WTC11 (cell line): Measurements from ENCODE around the gene TMEM38A. TPM values are rescaled to one million over a fixed set of nuclear protein-coding genes. Genes with fewer than 3 reads are reported as not detected.

Experiments
- ATAC-seq: fragments of 200-7000 bp; cut with Tn5 transposase; 2 replicates; pipeline ENCODE4 v1.10.0; 2021; ENCODE audit warnings: mild to moderate bottlenecking, moderate library complexity
- CTCF ChIA-PET: fragments of 300-600 bp; sonication (Branson Sonifier 250); formaldehyde crosslinking; loops from one replicate; lab custom pipeline; 2021; ENCODE audit warnings: antibody characterized with exemption; lab: Charles Lee
- POLR2A ChIA-PET: fragments of 350-600 bp; sonication (Branson Sonifier 250); formaldehyde crosslinking; loops from one replicate; lab custom pipeline; 2021; ENCODE audit warnings: antibody characterized with exemption; lab: Charles Lee
- DNase-seq: peaks from one replicate; pipeline ENCODE4 v3.0.0; 2021; ENCODE audit warnings: low spot score
- H3K27ac Mint-ChIP-seq: 2 replicates; pipeline ENCODE4 v1.8.0; 2021; ENCODE audit warnings: mixed read lengths
- H3K27me3 Mint-ChIP-seq: 2 replicates; pipeline ENCODE4 v1.8.0; 2021; ENCODE audit warnings: low read depth, mild to moderate bottlenecking, moderate library complexity, mixed read lengths
- H3K36me3 Mint-ChIP-seq: 2 replicates; pipeline ENCODE4 v1.8.0; 2021; ENCODE audit warnings: mixed read lengths
- H3K4me1 Mint-ChIP-seq: 2 replicates; pipeline ENCODE4 v1.8.0; 2022; ENCODE audit warnings: mixed read lengths
- H3K4me3 Mint-ChIP-seq: 2 replicates; pipeline ENCODE4 v1.8.0; 2021; ENCODE audit warnings: mild to moderate bottlenecking, moderate library complexity, mixed read lengths
- H3K9me3 Mint-ChIP-seq: 2 replicates; pipeline ENCODE4 v1.8.0; 2021; ENCODE audit warnings: mixed read lengths
- ATF3 ChIP-seq: sonication (generic); formaldehyde crosslinking; conservative IDR thresholded peaks from 2 replicates; pipeline ENCODE4 v1.8.1; 2022; ENCODE audit warnings: mild to moderate bottlenecking, missing genetic modification reagents
- CDX4 ChIP-seq: fragments of 250-450 bp; sonication (Bioruptor Pico); IDR thresholded peaks from 2 replicates; pipeline ENCODE4 v1.9.0; 2021; ENCODE audit warnings: moderate library complexity, mild to moderate bottlenecking, inconsistent platforms, borderline replicate concordance
- CREM ChIP-seq: sonication (generic); formaldehyde crosslinking; IDR thresholded peaks from 2 replicates; pipeline ENCODE4 v1.8.1; 2022; ENCODE audit warnings: mild to moderate bottlenecking, missing genetic modification reagents, moderate library complexity
- ERG ChIP-seq: fragments of 250-450 bp; sonication (Bioruptor Pico); IDR thresholded peaks from 2 replicates; pipeline ENCODE4 v1.8.0; 2021; ENCODE audit warnings: mild to moderate bottlenecking
- FOXP1 ChIP-seq: sonication (generic); formaldehyde crosslinking; IDR thresholded peaks from 2 replicates; pipeline ENCODE4 v1.8.0; 2022; ENCODE audit warnings: missing genetic modification reagents, mild to moderate bottlenecking, moderate library complexity, borderline replicate concordance
- JAZF1 ChIP-seq: fragments of 250-450 bp; sonication (Bioruptor Pico); IDR thresholded peaks from 2 replicates; pipeline ENCODE4 v1.9.0; 2021; ENCODE audit warnings: moderate library complexity, mild to moderate bottlenecking, inconsistent platforms
- KAT7 ChIP-seq: sonication (generic); formaldehyde crosslinking; IDR thresholded peaks from 2 replicates; pipeline ENCODE4 v1.8.1; 2023; ENCODE audit warnings: missing genetic modification reagents, mild to moderate bottlenecking, borderline replicate concordance
- MXD4 ChIP-seq: fragments of 250-450 bp; sonication (Bioruptor Pico); IDR thresholded peaks from 2 replicates; pipeline ENCODE4 v1.8.0; 2021; ENCODE audit warnings: mild to moderate bottlenecking, moderate library complexity, borderline replicate concordance
- NR1H2 ChIP-seq: sonication (generic); formaldehyde crosslinking; IDR thresholded peaks from 2 replicates; pipeline ENCODE4 v1.9.0; 2021; ENCODE audit warnings: mild to moderate bottlenecking, moderate library complexity, missing genetic modification reagents
- NR3C1 ChIP-seq: sonication (generic); formaldehyde crosslinking; conservative IDR thresholded peaks from 2 replicates; pipeline ENCODE4 v1.8.1; 2023; ENCODE audit warnings: low read depth, mild to moderate bottlenecking, missing genetic modification reagents
- PRRX2 ChIP-seq: fragments of 250-450 bp; sonication (Bioruptor Pico); IDR thresholded peaks from 2 replicates; pipeline ENCODE4 v1.8.0; 2021; ENCODE audit warnings: mild to moderate bottlenecking
- RORB ChIP-seq: fragments of 250-450 bp; sonication (Bioruptor Pico); IDR thresholded peaks from 2 replicates; pipeline ENCODE4 v1.9.0; 2021; ENCODE audit warnings: mild to moderate bottlenecking
- ZMAT4 ChIP-seq: fragments of 250-450 bp; sonication (Bioruptor Pico); IDR thresholded peaks from 2 replicates; pipeline ENCODE4 v1.9.0; 2021; ENCODE audit warnings: mild to moderate bottlenecking
- ZNF281 ChIP-seq: sonication (generic); formaldehyde crosslinking; IDR thresholded peaks from 2 replicates; pipeline ENCODE4 v1.8.0; 2023; ENCODE audit warnings: mild to moderate bottlenecking, missing genetic modification reagents
- total RNA-seq: library from RNA; stranded (reverse); gene quantifications from 3 replicates; pipeline ENCODE4 v1.2.3, GENCODE V29; 2021

The TMEM38A gene
- total RNA-seq, 1 experiment from 2014 or later: 9.5 TPM

- Mint-ChIP-seq H3K27ac (no peak overlapping the region), H3K9me3 (no peaks in the 10 kb centered on the region), H3K27me3 (no peaks in the 10 kb centered on the region), H3K4me3 (no peak overlapping the region), H3K4me1 (peaks cover 34% of the 10 kb centered on the region), H3K36me3 (peaks cover 6% of the 10 kb centered on the region; the same call in 1 of the 2 replicates)
- CTCF ChIA-PET: interaction anchor here (1.3 kb wide), 1 partner anchor 35 kb away, joined by 3 read pairs; no protein-coding TSS in a partner anchor
- TF ChIP-seq KAT7: no peak
- TF ChIP-seq ZNF281 (CRISPR knock-in tag): no peak
- no peak for TF ChIP-seq CDX4 (CRISPR knock-in tag)
- TF ChIP-seq JAZF1: no peak
- no peak for TF ChIP-seq NR1H2 (CRISPR knock-in tag)
- TF ChIP-seq FOXP1 (CRISPR knock-in tag): no peak
- TF ChIP-seq MXD4 (CRISPR knock-in tag): no peak
- no peak for DNase-seq
- ATAC-seq: no peak
- POLR2A ChIA-PET: no interaction called here
These were observed 37.9 kb upstream of the TMEM38A start for GRCh38 chr19:16623066-16623465.

GRCh38 chr19:16623576-16623975 is 37.4 kb upstream of the TMEM38A start:
- ChIA-PET CTCF (interaction anchor here (1.3 kb wide), 1 partner anchor 35 kb away, joined by 3 read pairs; no protein-coding TSS in a partner anchor), POLR2A (no interaction called here)
- Mint-ChIP-seq H3K36me3 (peaks cover 6% of the 10 kb centered on the region; the same call in 1 of the 2 replicates), H3K27me3 (no peaks in the 10 kb centered on the region), H3K9me3 (no peaks in the 10 kb centered on the region), H3K4me1 (peaks cover 30% of the 10 kb centered on the region), H3K4me3 (no peak overlapping the region), H3K27ac (peak overlapping the region; percentile 23)
- TF ChIP-seq CREM (CRISPR knock-in tag) (no peak), RORB (CRISPR knock-in tag) (no peak), ATF3 (no peak), ZMAT4 (CRISPR knock-in tag) (no peak)
- no peak for ATAC-seq
- DNase-seq: no peak

GRCh38 chr19:16624236-16624635 is 36.7 kb upstream of the TMEM38A start:
- POLR2A ChIA-PET: no interaction called here
- CTCF ChIA-PET: no interaction called here
- no peaks in the 10 kb centered on the region for H3K9me3 Mint-ChIP-seq
- DNase-seq (no peak), ATAC-seq (no peak)
- H3K4me1 Mint-ChIP-seq: peaks cover 27% of the 10 kb centered on the region
- peaks cover 6% of the 10 kb centered on the region; the same call in 1 of the 2 replicates for H3K36me3 Mint-ChIP-seq
- no peaks in the 10 kb centered on the region for H3K27me3 Mint-ChIP-seq
- H3K27ac Mint-ChIP-seq: no peak overlapping the region; the same call in 1 of the 2 replicates
- TF ChIP-seq PRRX2 (CRISPR knock-in tag): no peak
- TF ChIP-seq ERG (CRISPR knock-in tag): no peak
- no peak for TF ChIP-seq NR3C1 (CRISPR knock-in tag)
- no peak overlapping the region for H3K4me3 Mint-ChIP-seq
